OCI-LY7 (cell line): ENCODE measurements around the gene DSE.

Source experiments
- EZH2phosphoT487 ChIP-seq: fragments of 200-600 bp; sonication (generic); IDR thresholded peaks from 2 replicates; pipeline ENCODE4 v1.6.1; 2018; ENCODE audit warnings: low read depth, borderline replicate concordance, mild to moderate bottlenecking, mixed run types, antibody characterized with exemption, low read length, moderate library complexity, mixed read lengths
- TF ChIP-seq, protein P1 (sequence below): fragments of 200-600 bp; sonication (generic); conservative IDR thresholded peaks from 2 replicates; pipeline ENCODE4 v1.5.1; 2014; ENCODE audit warnings: mild to moderate bottlenecking, antibody characterized with exemption, low read length, moderate library complexity, mixed read lengths

DNA sequence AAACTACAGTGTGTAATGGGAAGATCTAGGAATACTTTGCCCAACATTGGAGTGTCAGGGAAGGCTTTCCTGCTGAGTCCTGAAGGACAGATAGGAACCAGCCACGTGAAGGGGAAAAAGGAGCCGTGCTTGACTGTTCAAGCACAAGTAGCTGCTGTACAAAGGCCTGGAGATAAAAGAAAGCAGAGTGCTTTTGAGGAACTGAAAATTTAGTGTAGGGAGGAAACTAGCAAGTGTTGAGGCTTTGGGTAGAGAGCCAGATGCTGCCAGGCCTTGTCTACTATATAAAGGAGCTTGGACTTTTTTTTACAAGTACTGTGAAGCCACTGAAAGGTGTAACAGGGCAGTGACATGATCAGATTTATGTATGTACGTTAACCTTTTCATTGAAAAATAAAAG, 39.0 kb downstream of the DSE start:
- TF ChIP-seq, protein P1, sequence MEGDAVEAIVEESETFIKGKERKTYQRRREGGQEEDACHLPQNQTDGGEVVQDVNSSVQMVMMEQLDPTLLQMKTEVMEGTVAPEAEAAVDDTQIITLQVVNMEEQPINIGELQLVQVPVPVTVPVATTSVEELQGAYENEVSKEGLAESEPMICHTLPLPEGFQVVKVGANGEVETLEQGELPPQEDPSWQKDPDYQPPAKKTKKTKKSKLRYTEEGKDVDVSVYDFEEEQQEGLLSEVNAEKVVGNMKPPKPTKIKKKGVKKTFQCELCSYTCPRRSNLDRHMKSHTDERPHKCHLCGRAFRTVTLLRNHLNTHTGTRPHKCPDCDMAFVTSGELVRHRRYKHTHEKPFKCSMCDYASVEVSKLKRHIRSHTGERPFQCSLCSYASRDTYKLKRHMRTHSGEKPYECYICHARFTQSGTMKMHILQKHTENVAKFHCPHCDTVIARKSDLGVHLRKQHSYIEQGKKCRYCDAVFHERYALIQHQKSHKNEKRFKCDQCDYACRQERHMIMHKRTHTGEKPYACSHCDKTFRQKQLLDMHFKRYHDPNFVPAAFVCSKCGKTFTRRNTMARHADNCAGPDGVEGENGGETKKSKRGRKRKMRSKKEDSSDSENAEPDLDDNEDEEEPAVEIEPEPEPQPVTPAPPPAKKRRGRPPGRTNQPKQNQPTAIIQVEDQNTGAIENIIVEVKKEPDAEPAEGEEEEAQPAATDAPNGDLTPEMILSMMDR: no peak
- no peak for TF ChIP-seq EZH2phosphoT487
